GM21515 (cell line): Measurements from ENCODE around the gene ARPIN.
"Not testable (repeated sequence)": the region's sequence is repeated elsewhere in the genome, so short reads cannot be mapped to it uniquely, and the experiment has no call there.

Experiments
- ATAC-seq: cut with Tn5 transposase; IDR thresholded peaks from one replicate; pipeline ENCODE4 v1.9.1; 2021; ENCODE audit not compliant: unreplicated experiment

Gene ARPIN

DNA sequence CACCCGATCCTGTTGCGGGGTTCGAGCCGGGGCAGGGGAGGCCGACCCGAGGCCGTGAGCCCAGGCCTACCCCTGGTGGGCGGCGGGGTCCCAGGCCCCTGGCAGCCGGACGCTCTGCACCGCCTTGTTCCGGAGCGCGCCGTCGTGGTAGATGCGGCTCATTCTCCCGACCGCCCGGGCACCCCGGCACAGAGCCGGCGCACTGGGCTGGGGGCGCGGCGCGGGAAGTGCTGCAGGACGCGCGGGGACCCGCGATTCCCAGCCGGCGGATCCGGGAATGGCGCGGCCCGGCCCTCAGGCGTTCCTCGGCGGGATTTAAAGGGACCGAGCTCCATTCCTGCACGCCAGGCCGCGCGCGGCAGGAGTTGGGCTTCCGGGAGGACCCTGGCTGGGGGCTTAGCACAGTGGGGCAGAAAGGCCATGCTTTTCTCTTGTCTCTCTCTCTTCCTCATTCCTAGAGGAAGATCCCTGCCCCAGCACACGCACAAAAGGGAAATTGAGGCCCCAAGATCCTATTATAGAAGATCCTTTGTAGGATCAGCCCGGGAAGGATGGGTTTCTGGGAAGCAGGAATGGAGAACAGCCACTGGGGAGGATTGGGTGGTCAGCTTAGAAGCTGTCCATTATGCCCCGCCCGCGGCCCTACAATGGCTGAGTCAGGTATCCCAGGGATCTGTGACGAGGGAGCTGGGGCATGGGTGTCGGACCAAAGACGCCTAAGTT is at the start of gene ARPIN:
Gene ARPIN (minus strand): TSS at position 279 of the 723 bp plus-strand sequence. CDS start 117 bp downstream, at position 162.
- ATAC-seq: no peak

DNA sequence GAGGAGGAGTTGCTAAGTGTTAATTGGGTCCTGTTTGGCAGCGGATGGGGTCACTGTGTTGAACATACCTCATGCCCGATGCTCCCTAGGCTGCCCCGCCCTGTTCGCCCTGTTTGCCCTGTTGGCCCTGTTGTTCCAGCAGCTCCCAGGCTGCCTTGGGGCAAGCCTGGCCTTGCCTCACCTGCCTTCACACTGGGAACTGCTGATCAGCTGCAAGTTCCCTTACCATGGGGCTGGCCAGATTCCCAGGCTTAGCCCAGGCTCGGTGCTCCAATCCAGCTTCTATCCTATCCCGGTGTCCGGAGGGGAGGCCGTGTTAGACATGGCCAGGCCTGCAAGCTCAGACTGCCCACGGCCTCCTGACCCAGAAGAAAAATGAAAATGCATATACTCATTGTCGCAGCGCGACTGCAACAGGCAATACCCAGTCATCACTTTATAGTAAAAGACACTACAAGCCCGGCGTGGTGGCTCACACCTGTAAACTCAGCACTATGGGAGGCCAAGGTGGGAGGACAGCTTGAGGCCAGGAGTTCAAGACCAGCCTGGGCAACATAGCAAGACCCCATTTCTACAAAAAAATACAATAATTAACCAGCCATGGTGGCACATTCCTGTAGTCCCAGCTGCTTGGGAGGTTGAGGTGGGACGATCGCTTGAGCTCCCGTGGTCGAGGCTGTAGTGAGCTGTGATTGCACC is 45.5 kb upstream of the ARPIN start:
- no peak for ATAC-seq

DNA sequence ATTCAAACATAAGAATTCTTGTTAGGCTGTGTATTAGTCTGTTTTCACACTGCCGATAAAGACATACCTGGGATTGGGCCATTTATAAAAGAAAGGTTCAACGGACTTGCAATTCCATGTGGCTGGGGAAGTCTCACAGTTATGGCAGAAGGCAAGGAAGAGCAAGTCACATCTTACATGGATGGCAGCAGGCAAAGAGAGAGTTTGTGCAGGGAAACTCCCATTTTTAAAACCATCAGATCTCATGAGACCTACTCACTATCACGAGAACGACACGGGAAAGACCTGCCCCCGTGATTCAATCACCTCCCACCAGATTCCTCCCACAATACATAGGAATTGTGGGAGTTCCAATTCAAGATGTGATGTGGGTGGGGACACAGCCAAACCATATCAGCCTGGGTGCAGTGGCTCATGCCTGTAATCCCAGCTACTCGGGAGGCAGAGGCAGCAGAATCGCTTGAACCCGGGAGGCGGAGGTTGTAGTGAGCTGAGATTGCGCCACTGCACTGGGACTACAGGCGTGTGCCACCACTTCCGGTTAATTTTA is 42.8 kb upstream of the ARPIN start:
- ATAC-seq: not testable (repeated sequence)

DNA sequence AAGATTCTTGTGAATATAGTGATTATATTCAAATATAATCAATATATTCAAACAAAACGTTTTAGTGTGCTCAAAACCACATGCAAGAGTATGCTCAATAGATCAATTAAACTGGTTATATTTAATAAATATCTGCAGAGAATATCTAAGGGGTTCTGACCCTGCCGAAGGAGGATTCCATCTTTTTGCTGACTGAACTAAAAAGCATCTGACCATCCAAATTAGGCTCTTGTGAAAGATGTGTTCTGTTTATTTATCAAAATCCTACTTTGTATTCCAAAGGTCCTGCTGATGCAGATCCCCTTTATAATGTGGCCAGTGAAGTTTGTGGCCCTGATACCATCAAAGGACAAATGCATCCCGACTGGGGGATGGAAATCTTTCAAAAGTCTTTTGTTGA is 41.8 kb upstream of the ARPIN start:
- no peak for ATAC-seq

DNA sequence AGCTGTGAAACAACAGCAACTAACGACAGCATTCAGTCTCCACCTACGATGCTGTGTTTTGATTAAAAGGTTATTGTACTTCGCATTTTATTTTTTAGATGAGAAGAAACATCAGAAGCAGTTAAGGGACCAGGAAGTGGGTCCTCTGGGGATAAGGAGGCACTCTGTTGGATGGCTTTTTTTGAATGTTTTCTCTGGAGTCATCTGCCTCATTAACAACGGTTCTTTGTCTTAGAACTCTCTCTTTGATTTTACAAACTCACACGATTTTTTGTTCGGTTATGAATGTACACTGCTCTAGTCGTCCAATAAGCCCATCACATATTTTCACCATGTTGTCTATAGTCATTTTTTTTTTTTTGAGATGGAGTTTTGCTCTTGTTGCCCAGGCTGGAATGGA is 36.0 kb upstream of the ARPIN start:
- ATAC-seq: no peak

DNA sequence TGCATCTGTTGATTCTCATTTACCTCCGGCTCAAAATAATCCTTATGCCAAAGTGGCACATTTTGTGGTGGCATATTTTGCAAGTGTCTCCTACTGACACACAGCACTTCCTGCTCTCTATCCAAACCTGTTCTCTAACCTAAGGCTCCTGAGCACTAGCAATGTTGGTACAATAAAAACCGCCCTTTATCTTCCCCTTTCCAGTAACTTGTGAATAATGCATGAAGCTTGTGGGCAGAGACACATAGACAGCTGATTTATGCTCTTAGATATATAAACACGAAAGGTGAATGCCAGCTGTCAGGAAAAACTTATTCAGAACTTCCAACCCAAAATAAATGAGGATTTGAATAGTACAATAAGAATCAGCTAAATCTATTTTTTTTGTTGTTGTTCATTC is 34.6 kb upstream of the ARPIN start:
- no peak for ATAC-seq

DNA sequence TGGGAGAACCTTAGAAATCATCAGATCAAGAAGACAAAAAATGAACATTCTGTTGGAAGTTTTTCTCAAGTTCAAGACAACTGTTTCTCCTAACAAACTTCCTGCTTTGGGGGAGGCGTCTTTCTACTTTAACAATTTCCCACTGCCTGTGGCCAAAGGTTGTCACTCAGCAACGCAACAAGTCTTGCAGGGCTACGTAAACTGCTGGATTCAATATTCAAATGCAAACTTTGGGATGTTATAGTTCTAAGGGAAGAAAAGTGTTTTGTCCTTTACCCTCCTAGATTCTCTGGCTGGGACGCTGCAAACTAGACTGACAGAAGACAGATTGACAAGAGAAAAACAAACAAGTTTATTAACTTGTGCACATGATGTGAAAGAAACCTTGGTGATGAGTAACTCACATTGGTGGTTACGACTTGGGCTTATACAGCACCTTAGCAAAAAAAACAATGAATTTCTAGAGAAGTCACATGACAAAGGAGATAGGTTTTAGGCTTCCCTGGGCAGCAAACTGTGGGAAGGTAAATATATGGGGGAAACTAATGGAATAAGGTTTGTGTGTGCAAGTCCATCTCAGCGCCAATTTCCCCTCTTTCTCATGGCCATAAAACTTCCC is 34.0 kb upstream of the ARPIN start:
- ATAC-seq: no peak

DNA sequence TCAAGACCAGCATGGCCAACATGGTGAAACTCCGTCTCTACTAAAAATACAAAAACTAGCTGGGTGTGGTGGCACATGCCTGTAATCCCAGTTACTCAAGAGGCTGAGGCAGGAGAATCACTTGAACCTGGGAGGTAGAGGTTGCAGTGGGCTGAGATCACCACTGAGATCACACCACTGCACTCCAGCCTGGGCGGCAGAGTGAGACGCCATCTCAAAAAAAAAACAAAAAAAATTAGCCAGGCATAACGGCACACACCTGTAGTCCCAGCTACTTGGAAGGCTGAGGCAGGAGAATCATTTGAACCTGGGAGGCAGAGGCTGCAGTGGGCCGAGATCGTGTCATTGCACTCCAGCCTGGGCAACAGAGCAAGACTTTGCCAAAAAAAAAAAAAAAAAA is 31.0 kb upstream of the ARPIN start:
- ATAC-seq: not testable (repeated sequence)

DNA sequence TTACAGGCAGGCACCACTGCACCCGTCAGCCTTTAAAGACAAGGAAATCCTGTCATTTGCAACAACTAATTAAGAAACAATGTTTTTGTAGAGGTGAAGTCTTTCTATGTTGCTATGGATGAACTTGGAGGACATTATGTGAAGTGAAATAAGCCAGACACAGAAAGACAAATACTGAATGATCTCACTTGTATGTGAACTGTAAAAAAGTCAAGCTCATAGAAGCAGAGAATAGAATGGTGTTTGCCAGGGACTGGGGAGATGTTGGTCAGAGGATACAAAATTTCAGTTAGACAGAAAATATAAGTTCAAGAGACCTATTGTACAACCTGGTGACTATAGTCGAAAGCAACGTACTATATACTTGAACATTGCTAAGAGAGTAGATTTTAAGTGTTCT is 27.2 kb upstream of the ARPIN start:
- ATAC-seq: no peak

DNA sequence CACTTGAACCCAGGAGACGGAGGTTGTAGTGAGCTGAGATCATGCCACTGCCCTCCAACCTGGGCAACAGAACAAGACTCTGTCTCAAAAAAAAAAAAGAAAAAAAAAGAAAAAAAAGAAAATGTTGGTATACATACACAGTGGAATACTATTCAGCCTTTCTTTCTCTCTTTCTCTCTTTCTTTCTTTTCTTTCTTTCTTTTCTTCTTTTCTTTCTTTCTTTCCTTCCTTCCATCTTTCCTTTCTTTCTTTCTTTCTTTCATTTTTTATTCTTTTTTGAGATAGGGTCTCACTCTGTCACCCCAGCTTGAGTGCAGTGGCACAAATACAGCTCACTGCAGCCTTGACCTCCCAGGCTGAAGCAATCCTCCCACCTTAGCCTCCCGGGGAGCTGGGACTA is 26.6 kb upstream of the ARPIN start:
- not testable (repeated sequence) for ATAC-seq

DNA sequence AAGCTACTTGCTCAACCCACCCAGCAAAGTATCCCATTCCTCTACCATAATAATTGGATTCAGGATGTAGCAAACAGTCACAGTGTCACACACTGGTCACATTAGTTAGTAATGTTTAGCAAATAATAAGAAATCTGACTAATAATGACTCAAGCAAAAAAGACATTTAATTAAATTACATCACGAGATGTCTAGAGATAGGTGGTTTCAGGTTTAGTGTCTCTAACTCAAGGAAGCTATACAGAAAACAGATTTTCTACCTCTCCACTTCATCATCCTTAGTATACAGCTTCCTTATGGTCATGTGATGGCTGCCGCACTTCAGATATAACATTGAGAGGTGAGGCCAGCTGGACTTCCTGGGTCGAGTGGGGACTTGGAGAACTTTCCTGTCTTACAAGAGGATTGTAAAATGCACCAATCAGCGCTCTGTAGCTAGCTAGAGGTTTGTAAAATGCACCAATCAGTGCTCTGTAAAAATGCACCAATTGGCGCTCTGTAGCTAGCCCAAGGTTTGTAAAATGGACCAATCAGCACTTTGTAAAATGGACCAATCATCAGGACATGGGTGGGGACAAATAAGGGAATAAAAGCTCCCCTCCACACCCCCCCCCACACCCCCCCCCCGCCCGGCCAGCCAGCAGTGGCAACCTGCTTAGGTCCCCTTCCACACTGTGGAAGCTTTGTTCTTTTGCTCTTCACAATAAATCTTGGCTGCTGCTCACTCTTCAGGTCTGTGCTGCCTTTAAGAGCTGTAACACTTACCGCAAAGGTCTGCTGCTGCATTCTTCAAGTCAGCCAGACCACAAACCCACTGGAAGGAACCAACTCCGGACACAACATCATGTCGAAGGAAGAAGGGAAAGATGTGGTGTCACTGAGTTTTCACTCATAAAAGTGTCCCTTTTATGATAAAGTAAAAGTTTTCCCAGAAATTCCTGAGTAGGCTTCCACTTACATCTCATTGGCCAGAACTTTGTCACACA is 24.9 kb upstream of the ARPIN start:
- no peak for ATAC-seq

DNA sequence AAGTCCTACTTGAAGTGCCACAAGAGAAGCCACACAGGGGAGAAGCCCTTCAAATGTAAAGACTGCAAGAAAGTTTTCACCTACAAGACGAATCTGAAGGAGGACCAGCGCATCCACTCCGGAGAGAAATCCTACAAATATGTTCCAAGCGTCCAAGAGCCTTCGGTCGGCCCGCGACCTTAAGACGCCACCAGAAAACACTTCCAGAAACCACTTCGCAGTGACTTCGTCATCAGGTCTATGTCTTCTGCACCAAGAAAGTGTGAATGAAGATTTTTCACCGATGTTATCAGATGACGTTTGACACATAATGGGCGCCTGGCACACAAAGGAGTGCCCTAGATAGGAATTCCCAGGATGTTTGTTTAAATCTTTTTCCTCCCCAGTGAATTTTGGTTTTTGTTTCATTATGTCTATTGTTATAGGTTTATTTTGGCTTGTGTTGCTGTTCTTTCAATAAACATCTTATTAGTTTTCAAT is 24.1 kb upstream of the ARPIN start:
- no peak for ATAC-seq

DNA sequence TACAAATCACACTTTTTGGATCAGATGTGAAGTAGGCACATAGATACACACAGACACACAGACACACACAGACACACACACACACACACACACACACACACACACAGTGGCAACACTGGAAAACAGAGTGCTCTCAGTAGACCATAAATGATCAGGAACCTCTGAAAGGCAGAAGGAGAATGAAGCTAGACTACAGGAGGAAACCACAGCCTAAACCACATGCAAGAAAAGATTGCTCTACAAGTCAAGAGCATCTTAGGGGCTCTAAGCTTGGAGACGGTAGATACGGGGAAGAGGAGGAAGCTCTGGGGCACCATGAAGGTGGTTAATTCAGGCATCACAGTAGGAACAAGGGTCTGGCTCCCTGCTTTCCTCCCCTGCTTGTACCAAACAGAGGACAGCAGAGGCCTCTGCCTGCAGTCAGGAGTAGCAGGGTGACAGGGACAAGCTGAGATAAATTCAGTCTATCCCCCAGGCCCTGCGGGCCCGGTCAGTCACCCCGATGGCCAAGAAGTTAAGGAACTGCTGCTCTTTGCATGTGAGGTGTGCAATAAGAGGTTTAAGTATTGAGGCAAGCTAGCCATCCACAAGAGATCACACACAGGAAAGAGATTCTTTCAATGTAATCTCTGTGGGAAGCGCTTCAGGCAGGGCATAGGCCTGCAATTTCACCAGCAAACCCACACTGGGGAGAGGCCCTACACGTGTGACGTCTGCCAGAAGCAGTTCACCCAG is 23.5 kb upstream of the ARPIN start:
- no peak for ATAC-seq

DNA sequence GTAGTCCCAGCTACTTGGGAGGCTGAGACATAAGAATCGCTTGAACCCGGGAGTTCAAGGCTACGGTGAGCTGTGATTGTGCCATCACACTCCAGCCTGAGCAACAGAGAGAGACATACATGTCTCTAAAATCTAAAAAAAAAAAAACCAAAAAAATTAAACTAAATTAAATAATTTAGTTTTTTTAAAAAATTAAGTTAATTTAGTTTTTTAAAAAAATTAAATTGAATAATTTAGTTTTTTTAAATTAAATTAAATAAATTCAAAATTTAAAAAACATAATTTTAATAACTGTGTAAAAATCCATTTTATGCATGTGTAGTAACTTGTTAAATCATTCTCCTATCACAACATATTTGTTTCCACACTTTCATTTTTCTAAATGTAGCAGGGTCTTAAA is 20.1 kb upstream of the ARPIN start:
- no peak for ATAC-seq

DNA sequence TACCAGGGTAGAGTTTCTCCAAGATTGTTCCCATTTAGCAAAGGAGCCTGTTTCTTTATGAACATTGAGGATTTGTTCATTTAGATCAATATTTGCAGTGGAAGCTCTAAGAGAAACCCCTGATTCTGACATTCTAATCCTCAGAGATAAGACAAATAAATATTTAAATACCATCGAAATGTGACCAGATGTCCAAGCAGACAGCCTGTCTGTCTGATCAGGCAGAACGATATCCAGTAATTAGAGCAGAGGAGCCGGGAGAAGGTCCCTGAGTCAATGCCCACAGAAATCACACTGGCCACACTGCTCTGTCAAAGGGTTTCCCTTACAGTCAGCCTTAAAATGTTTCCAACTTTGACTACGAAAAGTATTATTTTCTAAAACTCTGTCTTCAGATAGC is 15.7 kb upstream of the ARPIN start:
- no peak for ATAC-seq

DNA sequence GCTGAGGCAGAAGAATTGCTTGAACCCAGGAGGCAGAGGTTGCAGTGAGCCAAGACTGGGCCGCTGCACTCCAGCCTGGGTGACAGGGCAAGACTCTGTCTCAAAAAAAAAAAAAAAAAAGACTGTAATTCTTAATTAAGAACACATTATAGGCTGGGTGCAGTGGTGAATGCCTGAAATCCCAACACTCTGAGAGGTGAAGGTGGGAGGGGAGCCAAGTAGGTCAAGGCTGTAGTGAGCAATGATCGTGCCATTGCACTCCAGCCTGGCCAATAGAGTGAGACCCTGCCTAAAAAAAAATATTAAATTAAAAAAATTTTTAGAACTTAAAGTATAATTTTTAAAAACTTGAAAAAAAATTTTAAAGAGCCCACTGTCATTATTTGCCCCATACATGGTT is 13.4 kb upstream of the ARPIN start:
- no peak for ATAC-seq

DNA sequence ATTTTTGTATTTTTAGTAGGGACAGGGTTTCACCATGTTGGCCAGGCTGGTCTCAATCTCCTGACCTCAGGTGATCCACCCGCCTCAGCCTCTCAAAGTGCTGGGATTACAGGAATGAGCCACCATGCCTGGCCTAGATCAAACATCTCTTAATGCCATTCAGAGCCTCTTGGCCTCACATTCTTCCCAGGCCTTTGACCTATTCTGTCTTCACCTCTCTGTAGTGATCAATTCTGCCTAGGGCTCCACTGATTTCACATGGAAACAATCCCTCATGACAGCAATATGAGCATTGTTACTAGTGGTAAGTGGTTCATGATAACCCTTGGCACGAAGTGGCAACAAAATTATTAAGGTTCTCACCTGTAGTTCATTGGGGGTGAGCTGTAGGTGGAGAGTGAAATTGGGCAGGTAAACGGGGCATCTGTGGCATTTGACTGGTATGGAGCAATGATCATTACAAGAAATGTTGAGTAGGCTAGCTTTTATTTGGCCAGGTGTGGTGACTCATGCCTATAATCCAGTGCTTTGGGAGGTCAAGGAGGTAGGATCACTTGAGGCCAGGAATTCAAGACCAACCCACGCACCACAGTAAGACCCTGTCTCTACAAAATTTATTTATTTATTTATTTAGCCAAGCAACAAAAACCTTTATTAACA is 4.8 kb upstream of the ARPIN start:
- ATAC-seq: no peak

DNA sequence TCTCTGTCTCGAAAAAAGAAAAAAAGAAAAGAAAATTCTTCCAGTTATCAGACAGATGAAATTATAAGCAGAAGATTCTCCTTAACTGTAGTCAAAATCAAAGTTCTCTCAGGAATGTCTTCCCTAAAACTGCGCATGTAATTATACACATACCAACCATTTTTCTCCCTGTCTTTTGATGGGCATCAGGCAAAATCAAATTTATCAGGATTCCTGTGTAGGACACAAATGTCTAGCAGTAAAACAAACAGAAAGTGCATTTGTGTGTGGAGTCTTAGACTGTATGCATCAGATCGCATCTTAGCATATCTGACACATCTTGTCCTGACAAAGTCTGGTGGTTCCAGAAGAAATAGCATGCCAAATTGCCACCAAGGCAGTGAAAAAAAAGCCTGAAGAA is 3.9 kb upstream of the ARPIN start:
- no peak for ATAC-seq

DNA sequence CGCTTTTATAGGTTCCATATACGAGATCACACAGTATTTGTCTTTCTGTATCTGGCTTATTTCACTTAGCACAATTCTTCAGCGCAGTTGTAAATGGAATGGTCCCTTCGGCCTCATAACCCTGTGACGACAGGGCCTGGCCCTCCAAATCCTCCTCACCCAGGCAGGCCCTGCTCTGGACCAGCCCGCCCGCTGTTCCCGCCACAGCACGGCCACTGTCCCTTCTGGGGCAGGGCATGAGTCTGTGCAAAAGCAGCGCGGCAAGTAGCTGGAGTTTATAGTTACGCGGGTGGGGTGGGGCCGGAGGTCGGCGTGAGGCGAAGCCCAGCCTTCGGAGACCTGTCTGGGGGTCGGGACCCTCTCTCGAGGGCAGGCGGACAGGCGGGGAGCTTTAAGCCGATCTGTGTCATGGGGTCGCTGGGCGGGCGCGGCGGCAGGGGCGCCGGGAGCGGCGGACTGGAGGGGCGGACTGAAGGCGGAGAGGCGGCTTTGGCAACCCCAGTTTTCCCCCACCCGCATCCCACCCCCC is 543 bp downstream of the ARPIN start:
- no peak for ATAC-seq
